Retinal pigment epithelial cell (primary cell): Measurements from ENCODE around the gene TRPM6.
"Not testable (repeated sequence)": the region's sequence is repeated elsewhere in the genome, so short reads cannot be mapped to it uniquely, and the experiment has no call there.

ENCODE experiments used
- DNase-seq: peaks from one replicate; pipeline ENCODE4 v3.0.0-alpha.2; 2010; ENCODE audit warnings: low read depth
- H3K4me3 ChIP-seq: 2 replicates; pipeline ENCODE4 v1.5.1; 2011; ENCODE audit warnings: mild to moderate bottlenecking, low read length, control low read depth, moderate library complexity
- TF ChIP-seq, protein P1 (sequence below): conservative IDR thresholded peaks from 2 replicates; pipeline ENCODE4 v1.5.1; 2011; ENCODE audit warnings: low read depth, low read length, control low read depth, inconsistent platforms

The TRPM6 gene

DNA sequence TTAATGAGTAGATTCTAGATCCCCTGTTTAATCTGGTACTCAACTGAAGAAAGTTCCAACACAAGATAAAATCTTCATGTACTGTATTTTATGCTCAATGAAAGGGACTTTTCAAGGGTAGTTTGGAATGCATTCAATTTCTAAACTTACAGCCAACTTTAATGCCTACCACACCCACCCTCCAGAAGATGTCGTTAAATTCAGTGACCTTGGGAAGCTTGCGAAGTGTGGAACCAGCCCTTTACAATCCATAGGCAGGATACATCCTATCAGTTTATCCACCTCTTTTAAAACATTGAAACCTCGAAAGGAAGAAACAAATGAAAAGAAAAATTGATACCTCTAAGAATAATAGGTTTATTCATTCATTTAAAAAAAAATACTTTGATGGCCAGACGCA lies 20.2 kb downstream of the TRPM6 start:
- TF ChIP-seq, protein P1, sequence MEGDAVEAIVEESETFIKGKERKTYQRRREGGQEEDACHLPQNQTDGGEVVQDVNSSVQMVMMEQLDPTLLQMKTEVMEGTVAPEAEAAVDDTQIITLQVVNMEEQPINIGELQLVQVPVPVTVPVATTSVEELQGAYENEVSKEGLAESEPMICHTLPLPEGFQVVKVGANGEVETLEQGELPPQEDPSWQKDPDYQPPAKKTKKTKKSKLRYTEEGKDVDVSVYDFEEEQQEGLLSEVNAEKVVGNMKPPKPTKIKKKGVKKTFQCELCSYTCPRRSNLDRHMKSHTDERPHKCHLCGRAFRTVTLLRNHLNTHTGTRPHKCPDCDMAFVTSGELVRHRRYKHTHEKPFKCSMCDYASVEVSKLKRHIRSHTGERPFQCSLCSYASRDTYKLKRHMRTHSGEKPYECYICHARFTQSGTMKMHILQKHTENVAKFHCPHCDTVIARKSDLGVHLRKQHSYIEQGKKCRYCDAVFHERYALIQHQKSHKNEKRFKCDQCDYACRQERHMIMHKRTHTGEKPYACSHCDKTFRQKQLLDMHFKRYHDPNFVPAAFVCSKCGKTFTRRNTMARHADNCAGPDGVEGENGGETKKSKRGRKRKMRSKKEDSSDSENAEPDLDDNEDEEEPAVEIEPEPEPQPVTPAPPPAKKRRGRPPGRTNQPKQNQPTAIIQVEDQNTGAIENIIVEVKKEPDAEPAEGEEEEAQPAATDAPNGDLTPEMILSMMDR, result no peak
- DNase-seq, result no peak
- H3K4me3 ChIP-seq, result no peak overlapping the region

DNA sequence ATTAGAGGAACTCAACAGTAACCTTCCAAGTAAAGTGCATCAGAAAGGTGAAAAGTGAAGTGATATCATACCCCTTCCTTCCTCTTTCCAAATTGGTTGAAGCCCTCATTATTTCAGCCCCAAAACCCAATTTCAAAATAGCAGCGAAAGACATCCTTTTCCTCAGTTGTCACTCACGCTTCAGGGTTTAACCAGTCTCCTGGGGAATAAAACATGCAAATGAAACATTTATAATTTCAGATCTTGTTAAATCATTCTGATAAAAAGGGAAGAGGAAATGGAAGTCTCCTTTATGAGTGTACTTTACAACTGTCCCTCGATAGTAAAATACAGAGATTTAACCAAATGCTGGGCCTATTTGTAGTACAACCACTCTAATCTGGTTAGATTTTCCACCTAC lies 22.5 kb downstream of the TRPM6 start:
- no peak for DNase-seq
- no peak overlapping the region for H3K4me3 ChIP-seq
- TF ChIP-seq, protein P1, result no peak

DNA sequence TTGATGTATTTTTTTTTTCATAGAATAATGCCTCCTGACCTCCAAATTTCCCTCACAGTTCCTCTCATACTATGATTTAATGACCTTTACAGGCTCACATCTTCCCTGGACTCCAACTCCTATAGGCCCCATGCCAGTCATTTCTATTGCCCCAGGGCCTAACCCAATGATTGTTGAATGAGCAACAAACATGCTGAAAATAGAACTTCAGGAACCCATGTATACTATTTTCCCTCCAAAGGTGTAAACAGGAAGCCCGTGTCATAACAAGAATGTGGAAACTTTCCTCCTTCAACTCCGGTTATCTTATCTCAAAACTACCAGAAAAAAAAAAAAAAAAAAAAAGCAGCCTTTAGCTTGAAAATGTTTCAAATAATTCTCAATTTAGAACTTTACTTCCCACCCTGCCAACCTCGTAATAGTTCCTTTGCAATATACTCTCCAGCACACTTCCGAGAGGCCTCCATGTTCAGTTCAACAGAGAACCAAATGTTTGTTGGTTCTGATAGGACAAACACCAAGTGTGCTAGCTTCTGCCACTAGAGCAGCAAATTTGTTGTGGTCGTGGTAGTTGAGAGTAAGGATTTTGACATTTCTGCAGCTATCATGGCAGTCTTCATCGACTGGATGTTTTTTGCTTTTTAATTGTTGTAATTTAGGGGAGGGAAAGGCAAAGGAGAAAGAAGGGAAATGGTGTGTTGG lies 25.8 kb downstream of the TRPM6 start:
- no peak for DNase-seq
- no peak overlapping the region for H3K4me3 ChIP-seq
- TF ChIP-seq, protein P1, result no peak

DNA sequence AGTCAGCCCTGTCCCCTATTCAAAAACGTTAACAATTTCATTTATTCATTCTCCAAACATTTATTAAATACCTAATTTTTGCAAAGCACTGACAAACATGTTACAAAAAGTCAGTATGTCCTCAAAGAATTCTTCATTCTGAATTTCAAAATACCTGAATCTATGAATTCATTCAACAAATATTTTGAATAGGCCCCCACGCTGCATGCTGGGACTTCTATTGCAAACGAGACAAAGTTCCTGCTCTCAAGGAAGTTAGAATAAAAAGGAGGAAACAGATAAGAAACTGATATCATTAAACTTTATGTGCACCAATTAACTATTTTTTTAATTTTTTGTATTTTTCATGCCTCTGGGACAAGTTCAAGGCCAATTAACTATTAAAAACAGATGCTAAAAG lies 26.6 kb downstream of the TRPM6 start:
- TF ChIP-seq, protein P1, result no peak
- no peak for DNase-seq
- H3K4me3 ChIP-seq, result no peak overlapping the region

DNA sequence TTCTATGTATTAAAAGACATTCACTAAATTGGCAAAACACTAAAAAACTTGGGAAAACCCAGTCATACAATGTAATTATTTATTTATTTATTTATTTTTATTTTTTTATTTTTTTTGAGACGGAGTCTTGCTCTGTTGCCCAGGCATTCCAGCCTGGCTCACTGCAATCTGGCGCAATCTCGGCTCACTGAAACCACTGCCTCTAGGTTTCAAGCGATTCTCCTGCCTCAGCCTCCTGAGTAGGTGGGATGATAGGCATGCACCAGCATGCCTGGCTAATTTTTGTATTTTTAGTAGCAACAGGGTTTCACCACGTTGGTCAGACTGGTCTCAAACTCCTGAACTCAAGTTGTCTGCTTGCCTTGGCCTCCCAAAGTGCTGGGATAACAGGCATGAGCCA lies 27.5 kb downstream of the TRPM6 start:
- H3K4me3 ChIP-seq, DNase-seq: not testable (repeated sequence)

DNA sequence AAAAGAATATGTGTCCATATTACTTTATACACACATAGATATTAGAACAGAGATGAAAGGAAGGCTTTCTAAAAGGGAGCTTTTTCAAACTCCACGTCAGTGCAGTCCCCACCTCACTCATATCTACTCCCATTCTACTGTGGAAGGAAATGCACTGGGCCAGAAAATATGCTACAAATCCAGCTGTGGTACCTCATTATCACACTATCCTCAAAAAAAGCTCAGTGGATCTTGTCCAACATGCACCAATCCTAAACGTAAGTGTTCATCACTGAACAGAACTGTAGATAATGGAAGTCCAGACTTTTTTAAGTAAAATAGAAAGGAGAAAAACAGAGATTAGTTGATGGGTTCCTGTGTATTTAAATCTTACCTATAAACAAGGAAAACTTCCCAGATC lies 27.9 kb downstream of the TRPM6 start:
- H3K4me3 ChIP-seq, result no peak overlapping the region
- DNase-seq, result no peak
- TF ChIP-seq, protein P1, result no peak

DNA sequence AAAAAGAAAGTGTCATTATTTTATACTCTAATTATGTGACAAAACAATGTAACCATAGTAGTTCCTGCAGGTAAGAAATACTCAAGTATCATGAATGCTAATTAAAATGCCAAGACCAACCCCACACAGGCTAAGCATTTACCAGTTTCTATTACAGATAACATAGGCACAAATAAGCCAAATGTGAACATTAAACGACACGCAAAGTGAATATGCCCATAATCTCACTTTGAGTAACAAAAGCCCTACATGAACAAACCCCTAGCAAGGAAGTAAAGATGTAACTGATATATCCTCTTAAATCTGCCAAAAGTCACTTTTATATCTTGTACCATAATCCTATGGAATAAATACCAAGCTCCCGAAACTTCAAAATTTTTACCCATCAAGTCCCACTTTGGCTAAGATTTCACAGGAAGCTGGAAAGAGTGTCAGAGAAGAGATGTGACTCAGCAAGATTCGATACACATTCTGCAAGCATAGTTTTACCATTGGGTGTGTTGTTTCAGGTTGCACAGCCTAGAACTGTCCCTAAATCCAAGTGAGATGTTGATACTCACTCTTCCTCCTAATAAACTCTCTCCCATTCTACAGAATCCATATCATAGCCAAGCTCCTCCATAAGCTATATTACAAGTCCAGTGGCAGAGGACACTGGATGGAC lies 28.8 kb downstream of the TRPM6 start:
- TF ChIP-seq, protein P1, result no peak
- DNase-seq, result no peak
- H3K4me3 ChIP-seq, result no peak overlapping the region
